ENCODE measurements around the gene DVL1. TPM values are rescaled to one million over a fixed set of nuclear protein-coding genes. Genes with fewer than 3 reads are reported as not detected.

DVL1 gene
- total and polyA plus RNA-seq, 10 of the 15 experiments (the other 5 are each of a cell fraction or from before 2014, with no cell fraction given) = 0.10 to 31.1 (median 4.6) TPM

DNA sequence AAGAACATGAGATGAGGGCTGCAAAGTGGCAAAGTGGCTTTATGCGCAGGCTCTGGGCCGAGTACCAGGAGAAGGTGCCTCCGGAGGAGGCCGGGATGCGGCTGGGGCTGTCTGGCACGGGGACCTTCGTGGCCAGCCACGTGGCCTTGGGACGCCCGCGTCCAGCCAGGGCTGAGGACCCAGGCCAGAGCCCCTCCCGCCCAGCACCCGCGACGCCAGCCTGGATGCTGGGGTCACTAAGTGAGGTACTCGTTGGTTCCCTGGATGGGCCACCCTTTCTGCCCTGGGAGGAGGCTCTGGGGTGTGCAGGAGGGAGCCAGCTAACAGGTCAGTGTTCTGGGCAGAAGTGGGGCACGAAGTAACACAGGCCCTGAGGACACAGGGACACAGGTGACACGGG lies 56.4 kb downstream of the DVL1 start:
- intact Hi-C loops (cut with micrococcal nuclease; ENCODE audit: unreplicated experiment) = loop anchor here (2.0 kb wide), 1 partner anchor 308 kb away; no protein-coding TSS in a partner anchor
- in situ Hi-C loops (cut with MboI) = no loop called here
- TF ChIP-seq, protein P1, sequence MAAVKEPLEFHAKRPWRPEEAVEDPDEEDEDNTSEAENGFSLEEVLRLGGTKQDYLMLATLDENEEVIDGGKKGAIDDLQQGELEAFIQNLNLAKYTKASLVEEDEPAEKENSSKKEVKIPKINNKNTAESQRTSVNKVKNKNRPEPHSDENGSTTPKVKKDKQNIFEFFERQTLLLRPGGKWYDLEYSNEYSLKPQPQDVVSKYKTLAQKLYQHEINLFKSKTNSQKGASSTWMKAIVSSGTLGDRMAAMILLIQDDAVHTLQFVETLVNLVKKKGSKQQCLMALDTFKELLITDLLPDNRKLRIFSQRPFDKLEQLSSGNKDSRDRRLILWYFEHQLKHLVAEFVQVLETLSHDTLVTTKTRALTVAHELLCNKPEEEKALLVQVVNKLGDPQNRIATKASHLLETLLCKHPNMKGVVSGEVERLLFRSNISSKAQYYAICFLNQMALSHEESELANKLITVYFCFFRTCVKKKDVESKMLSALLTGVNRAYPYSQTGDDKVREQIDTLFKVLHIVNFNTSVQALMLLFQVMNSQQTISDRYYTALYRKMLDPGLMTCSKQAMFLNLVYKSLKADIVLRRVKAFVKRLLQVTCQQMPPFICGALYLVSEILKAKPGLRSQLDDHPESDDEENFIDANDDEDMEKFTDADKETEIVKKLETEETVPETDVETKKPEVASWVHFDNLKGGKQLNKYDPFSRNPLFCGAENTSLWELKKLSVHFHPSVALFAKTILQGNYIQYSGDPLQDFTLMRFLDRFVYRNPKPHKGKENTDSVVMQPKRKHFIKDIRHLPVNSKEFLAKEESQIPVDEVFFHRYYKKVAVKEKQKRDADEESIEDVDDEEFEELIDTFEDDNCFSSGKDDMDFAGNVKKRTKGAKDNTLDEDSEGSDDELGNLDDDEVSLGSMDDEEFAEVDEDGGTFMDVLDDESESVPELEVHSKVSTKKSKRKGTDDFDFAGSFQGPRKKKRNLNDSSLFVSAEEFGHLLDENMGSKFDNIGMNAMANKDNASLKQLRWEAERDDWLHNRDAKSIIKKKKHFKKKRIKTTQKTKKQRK (IDR thresholded peaks at IDR 0.05; ENCODE audit: low read depth, low read length) = no peak
- TF ChIP-seq NRF1 (conservative IDR thresholded peaks at IDR 0.05; ENCODE audit: low read depth, low read length) (no peak), POU2F2 (IDR thresholded peaks at IDR 0.05; ENCODE audit: borderline replicate concordance, low read depth, low read length) (no peak), DPF2 (IDR thresholded peaks at IDR 0.05) (no peak), ZZZ3 (IDR thresholded peaks at IDR 0.05; ENCODE audit: control insufficient read depth, insufficient read length, low read depth) (no peak), TBL1XR1 (IDR thresholded peaks at IDR 0.05; ENCODE audit: low read depth, low read length) (no peak), SPI1 (IDR thresholded peaks at IDR 0.05; ENCODE audit: borderline replicate concordance, insufficient read depth, low read depth, low read length) (no peak), NFYA (IDR thresholded peaks at IDR 0.05; ENCODE audit: borderline replicate concordance, low read depth, low read length) (no peak), IRF4 (IDR thresholded peaks at IDR 0.05; ENCODE audit: low read depth, low read length) (no peak)
- TF ChIP-seq, protein P2, sequence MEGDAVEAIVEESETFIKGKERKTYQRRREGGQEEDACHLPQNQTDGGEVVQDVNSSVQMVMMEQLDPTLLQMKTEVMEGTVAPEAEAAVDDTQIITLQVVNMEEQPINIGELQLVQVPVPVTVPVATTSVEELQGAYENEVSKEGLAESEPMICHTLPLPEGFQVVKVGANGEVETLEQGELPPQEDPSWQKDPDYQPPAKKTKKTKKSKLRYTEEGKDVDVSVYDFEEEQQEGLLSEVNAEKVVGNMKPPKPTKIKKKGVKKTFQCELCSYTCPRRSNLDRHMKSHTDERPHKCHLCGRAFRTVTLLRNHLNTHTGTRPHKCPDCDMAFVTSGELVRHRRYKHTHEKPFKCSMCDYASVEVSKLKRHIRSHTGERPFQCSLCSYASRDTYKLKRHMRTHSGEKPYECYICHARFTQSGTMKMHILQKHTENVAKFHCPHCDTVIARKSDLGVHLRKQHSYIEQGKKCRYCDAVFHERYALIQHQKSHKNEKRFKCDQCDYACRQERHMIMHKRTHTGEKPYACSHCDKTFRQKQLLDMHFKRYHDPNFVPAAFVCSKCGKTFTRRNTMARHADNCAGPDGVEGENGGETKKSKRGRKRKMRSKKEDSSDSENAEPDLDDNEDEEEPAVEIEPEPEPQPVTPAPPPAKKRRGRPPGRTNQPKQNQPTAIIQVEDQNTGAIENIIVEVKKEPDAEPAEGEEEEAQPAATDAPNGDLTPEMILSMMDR (IDR thresholded peaks at IDR 0.05 in 2 of 3, conservative IDR thresholded peaks at IDR 0.05 in 1 of 3; ENCODE audit: control insufficient read depth in 2 of 3, extremely low read depth in 1 of 3, insufficient read depth in 1 of 3, low read depth in 3 of 3, low read length in 3 of 3) = no peak
- TF ChIP-seq, protein P3, sequence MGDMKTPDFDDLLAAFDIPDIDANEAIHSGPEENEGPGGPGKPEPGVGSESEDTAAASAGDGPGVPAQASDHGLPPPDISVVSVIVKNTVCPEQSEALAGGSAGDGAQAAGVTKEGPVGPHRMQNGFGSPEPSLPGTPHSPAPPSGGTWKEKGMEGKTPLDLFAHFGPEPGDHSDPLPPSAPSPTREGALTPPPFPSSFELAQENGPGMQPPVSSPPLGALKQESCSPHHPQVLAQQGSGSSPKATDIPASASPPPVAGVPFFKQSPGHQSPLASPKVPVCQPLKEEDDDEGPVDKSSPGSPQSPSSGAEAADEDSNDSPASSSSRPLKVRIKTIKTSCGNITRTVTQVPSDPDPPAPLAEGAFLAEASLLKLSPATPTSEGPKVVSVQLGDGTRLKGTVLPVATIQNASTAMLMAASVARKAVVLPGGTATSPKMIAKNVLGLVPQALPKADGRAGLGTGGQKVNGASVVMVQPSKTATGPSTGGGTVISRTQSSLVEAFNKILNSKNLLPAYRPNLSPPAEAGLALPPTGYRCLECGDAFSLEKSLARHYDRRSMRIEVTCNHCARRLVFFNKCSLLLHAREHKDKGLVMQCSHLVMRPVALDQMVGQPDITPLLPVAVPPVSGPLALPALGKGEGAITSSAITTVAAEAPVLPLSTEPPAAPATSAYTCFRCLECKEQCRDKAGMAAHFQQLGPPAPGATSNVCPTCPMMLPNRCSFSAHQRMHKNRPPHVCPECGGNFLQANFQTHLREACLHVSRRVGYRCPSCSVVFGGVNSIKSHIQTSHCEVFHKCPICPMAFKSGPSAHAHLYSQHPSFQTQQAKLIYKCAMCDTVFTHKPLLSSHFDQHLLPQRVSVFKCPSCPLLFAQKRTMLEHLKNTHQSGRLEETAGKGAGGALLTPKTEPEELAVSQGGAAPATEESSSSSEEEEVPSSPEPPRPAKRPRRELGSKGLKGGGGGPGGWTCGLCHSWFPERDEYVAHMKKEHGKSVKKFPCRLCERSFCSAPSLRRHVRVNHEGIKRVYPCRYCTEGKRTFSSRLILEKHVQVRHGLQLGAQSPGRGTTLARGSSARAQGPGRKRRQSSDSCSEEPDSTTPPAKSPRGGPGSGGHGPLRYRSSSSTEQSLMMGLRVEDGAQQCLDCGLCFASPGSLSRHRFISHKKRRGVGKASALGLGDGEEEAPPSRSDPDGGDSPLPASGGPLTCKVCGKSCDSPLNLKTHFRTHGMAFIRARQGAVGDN (IDR thresholded peaks at IDR 0.05) = no peak
- TF ChIP-seq, protein P4, sequence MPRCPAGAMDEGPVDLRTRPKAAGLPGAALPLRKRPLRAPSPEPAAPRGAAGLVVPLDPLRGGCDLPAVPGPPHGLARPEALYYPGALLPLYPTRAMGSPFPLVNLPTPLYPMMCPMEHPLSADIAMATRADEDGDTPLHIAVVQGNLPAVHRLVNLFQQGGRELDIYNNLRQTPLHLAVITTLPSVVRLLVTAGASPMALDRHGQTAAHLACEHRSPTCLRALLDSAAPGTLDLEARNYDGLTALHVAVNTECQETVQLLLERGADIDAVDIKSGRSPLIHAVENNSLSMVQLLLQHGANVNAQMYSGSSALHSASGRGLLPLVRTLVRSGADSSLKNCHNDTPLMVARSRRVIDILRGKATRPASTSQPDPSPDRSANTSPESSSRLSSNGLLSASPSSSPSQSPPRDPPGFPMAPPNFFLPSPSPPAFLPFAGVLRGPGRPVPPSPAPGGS (IDR thresholded peaks at IDR 0.05; ENCODE audit: borderline replicate concordance, insufficient read depth, low read depth, low read length, poor library complexity, severe bottlenecking) = no peak

More for the DNA sequence above, 56.4 kb downstream of the DVL1 start:
- H3K9me3 ChIP-seq (replicated peaks; ENCODE audit: control insufficient read depth, insufficient read depth, low read length) = no peaks in the 10 kb centered on the region
- no peaks in the 10 kb centered on the region for H4K20me1 ChIP-seq (ENCODE audit: control insufficient read depth, insufficient read depth)
- FAIRE-seq (no peak), ATAC-seq (no peak), DNase-seq (ENCODE audit: low read depth, low spot score) (no peak)
- no peak overlapping the region for H3K27ac ChIP-seq (ENCODE audit: control insufficient read depth, insufficient read depth)
- H3K4me3 ChIP-seq = no peak overlapping the region
- no peak overlapping the region for H2AFZ ChIP-seq (ENCODE audit: control insufficient read depth, low read depth, low read length)
- H3K4me2 ChIP-seq (ENCODE audit: control insufficient read depth, insufficient read depth) = no peak overlapping the region
- H3K79me2 ChIP-seq (ENCODE audit: control insufficient read depth, insufficient read depth, low read length) = no peaks in the 10 kb centered on the region
- POLR2A ChIA-PET = no interaction called here
- H3K9ac ChIP-seq (ENCODE audit: control insufficient read depth, insufficient read depth, low read length) = no peak overlapping the region
- H3K4me1 ChIP-seq (ENCODE audit: control insufficient read depth, insufficient read depth, low read length) = no peaks in the 10 kb centered on the region
- CTCF ChIA-PET = no interaction called here
- no TSS peak for BruUV-seq (replicated peaks)
- H3K36me3 ChIP-seq (ENCODE audit: control insufficient read depth in 2 of 2, insufficient read depth in 2 of 2, low read length in 1 of 2) = no peaks in the 10 kb centered on the region
- RAD21 ChIA-PET (ENCODE audit: unreplicated experiment) = interaction anchor here (3.1 kb wide), 1 partner anchor 170 kb away, joined by 63 read pairs; no protein-coding TSS in a partner anchor
- no peaks in the 10 kb centered on the region for H3K27me3 ChIP-seq (replicated peaks in 1 of 2; ENCODE audit: control insufficient read depth in 2 of 2, insufficient read depth in 2 of 2, low read length in 1 of 2)
- WGBS (ENCODE audit: insufficient coverage, insufficient replicate concordance, low lambda C conversion rate, missing lambda C conversion rate) = 91% methylated on average over 16 of the region's 18 CpGs
- SMC1A ChIA-PET (ENCODE audit: uncharacterized antibody, unreplicated experiment) = no interaction called here
